Heart right ventricle (tissue), 16 donors: ENCODE data around the gene SLC22A13. TPM values are rescaled to one million over a fixed set of nuclear protein-coding genes. Genes with fewer than 3 reads are reported as not detected.
A peak's percentile ranks its signal among the peaks of the same experiment; 100 is the strongest.

Experiments
- ATAC-seq, 8 donors: fragments of 200-7000 bp; cut with Tn5 transposase; one replicate each; pipeline ENCODE4 v1.9.1; 2020; ENCODE audit warnings: mild to moderate bottlenecking in 8 of 8, moderate library complexity in 8 of 8, moderate number of reproducible peaks in 1 of 8
- DNase-seq, 2 donors: peaks; one replicate each; pipeline ENCODE4 v3.0.0-alpha.2; 2020
- H3K27ac ChIP-seq, 10 donors: fragments of 200-600 bp; sonication (generic) in 2 of 10; one replicate each; pipeline versions ENCODE4 v1.5.0 to v1.8.0; 2020 to 2022; ENCODE audit warnings: mild to moderate bottlenecking in 3 of 10
- H3K27me3 ChIP-seq, 7 donors: fragments of 200-600 bp; one replicate each; pipeline ENCODE4 v1.8.0; 2021 to 2022; ENCODE audit warnings: mild to moderate bottlenecking in 2 of 7
- H3K36me3 ChIP-seq, 9 donors: fragments of 200-600 bp; sonication (generic) in 1 of 9; one replicate each; pipeline versions ENCODE4 v1.5.0 to v1.8.0; 2020 to 2022; ENCODE audit warnings: mild to moderate bottlenecking in 2 of 9
- H3K4me1 ChIP-seq, 9 donors: fragments of 200-600 bp; sonication (generic) in 1 of 9; one replicate each; pipeline versions ENCODE4 v1.5.0 to v1.8.0; 2020 to 2022; ENCODE audit warnings: mild to moderate bottlenecking in 4 of 9
- H3K4me3 ChIP-seq, 10 donors: fragments of 200-600 bp; sonication (generic) in 2 of 10; one replicate each; pipeline versions ENCODE4 v1.5.0 to v1.8.0; 2020 to 2022; ENCODE audit warnings: mild to moderate bottlenecking in 7 of 10, moderate library complexity in 2 of 10
- H3K9me3 ChIP-seq, 11 donors: fragments of 200-600 bp in 10 of 11; sonication (generic) in 2 of 11; one replicate each; pipeline versions ENCODE4 v1.5.0 to v1.8.0; 2013 to 2022; ENCODE audit warnings: mild to moderate bottlenecking in 2 of 11, control low read depth in 1 of 11, moderate library complexity in 1 of 11
- CTCF ChIP-seq, 9 donors: fragments of 200-600 bp; sonication (generic) in 2 of 9; IDR thresholded peaks; one replicate each; pipeline versions ENCODE4 v1.5.0 to v1.8.0; 2021 to 2022; ENCODE audit warnings: antibody characterized with exemption in 9 of 9, mild to moderate bottlenecking in 5 of 9, moderate library complexity in 1 of 9
- WGBS, 2 donors: extraction: QIAGEN DNeasy Blood & Tissue Kit; methylation state at CpG; one replicate each; pipeline ENCODE4 v1.1.7; 2013; ENCODE audit warnings: inconsistent platforms in 1 of 2; 5-methylcytosine and 5-hydroxymethylcytosine counted together
- intact Hi-C, 10 donors: fragments of 100-400 bp; cut with DNase I; formaldehyde crosslinking; loops; one replicate each; pipeline versions ENCODE4 v1.11.1 to v1.14.2; 2022
- polyA plus RNA-seq, 2 donors: library from polyadenylated mRNA; stranded (reverse); fragments of 200-250 nt; gene quantifications; one replicate each; pipeline ENCODE4 v1.2.3, GENCODE V29; 2013
- total RNA-seq, 10 donors: library from RNA; stranded (reverse); fragmentation: NEBNext Ultra II Directional in 3 of 10; extraction: Animal tissue kit (Norgen Biotek cat#: 25700) in 3 of 10; gene quantifications; one replicate each; pipeline versions ENCODE4 v1.2.1 to v1.2.4, GENCODE V29; 2021 to 2023
- donor health status: Arrhythmogenic right ventricular cardiomyopathy.
- donor health status: ischemic (EF 13 %, LVEDD 7.1; RV severe dilation, severe dysfunction).
- donor health status: healthy with polysubstance abuse.
- donor health status: DM: no; HTN: yes; CAD: no.
- donor health status: DM: no; HTN: no; CAD: no.
- donor health status: ischemic (EF 25% LVEDD 6.9; RV normal size, moderate dysfunction).
- donor health status: ischemic (EF 25% LVEDD 5.7; RV mildly dilated, moderate dysfunction).
- donor health status: healthy.
- donor health status: DM: yes; HTN: yes; CAD: no.
- donor health status: Ischemic cardiomyopathy.
- donor health status: ischemic (EF 35%, LVEDD 5.7; RV mildly dilated, moderate dysfunction).
- donor health status: nonischemic (EF 11% LVEDD 7.7; RV severe dilation, severe dysfunction).
- donor health status: DM: yes; HTN: yes; CAD: no.
- donor health status: PGD.
- donor health status: ischemic (EF 29% LVEDD 5.4; RV normal size, mild dysfunction).
- donor health status: nonischemic (EF 23%, LVEDD 6.1; RV moderate dilation, normal function).

Gene SLC22A13
- total and polyA plus RNA-seq, 12 donors: 0.03 to 0.49 (median 0.25) TPM; not detected in 4

- DNase-seq (no peak), ATAC-seq (peak; percentile 34 to 92 (median 77))
- H3K36me3 ChIP-seq: peaks cover 0 to 8% (median 0%) of the 10 kb centered on the region in 9 donors
- no peak for TF ChIP-seq CTCF (IDR thresholded peaks at IDR 0.05)
- H3K4me1 ChIP-seq: peaks cover 0 to 17% (median 13%) of the 10 kb centered on the region in 9 donors
- H3K27me3 ChIP-seq: no peaks in the 10 kb centered on the region
- WGBS, 2 donors: 0% methylated on average over 1 of the region's 1 CpG
- H3K27ac ChIP-seq: peak overlapping the region in 1 of 10 donors; percentile 36
- H3K9me3 ChIP-seq: no peaks in the 10 kb centered on the region
- intact Hi-C loops: no loop called here
- H3K4me3 ChIP-seq: no peak overlapping the region
Measured at GRCh38 chr3:38264353-38264771, 1.2 kb upstream of the SLC22A13 start.

- peak in 4 of 8 donors; percentile 27 to 65 (median 62) for ATAC-seq
Measured at GRCh38 chr3:38264779-38265178, 833 bp upstream of the SLC22A13 start.

GRCh38 chr3:38266810-38267209, 1.2 kb downstream of the SLC22A13 start:
- Histone ChIP-seq H3K27ac (no peak overlapping the region), H3K27me3 (no peaks in the 10 kb centered on the region), H3K4me3 (no peak overlapping the region), H3K36me3 (no peaks in the 10 kb centered on the region), H3K4me1 (peaks cover 0 to 17% (median 13%) of the 10 kb centered on the region in 9 donors), H3K9me3 (no peaks in the 10 kb centered on the region)
- 91 to 96% methylated on average over 1 of the region's 1 CpG for WGBS, 2 donors
- intact Hi-C loops: no loop called here
- ATAC-seq (no peak), DNase-seq (no peak)
- TF ChIP-seq CTCF (IDR thresholded peaks at IDR 0.05): no peak

More at GRCh38 chr3:38264779-38265178, 833 bp upstream of the SLC22A13 start:
- Histone ChIP-seq H3K9me3 (no peaks in the 10 kb centered on the region), H3K4me1 (peaks cover 0 to 17% (median 13%) of the 10 kb centered on the region in 9 donors), H3K27ac (peak overlapping the region in 1 of 10 donors; percentile 36), H3K4me3 (no peak overlapping the region), H3K36me3 (peaks cover 0 to 8% (median 0%) of the 10 kb centered on the region in 9 donors), H3K27me3 (no peaks in the 10 kb centered on the region)
- intact Hi-C loops: no loop called here
- TF ChIP-seq CTCF (IDR thresholded peaks at IDR 0.05): no peak
- 48 to 60% methylated on average over 1 of the region's 1 CpG for WGBS, 2 donors
- DNase-seq: no peak

- ATAC-seq (no peak), DNase-seq (no peak)
- Histone ChIP-seq H3K27ac (no peak overlapping the region), H3K27me3 (no peaks in the 10 kb centered on the region), H3K36me3 (no peaks in the 10 kb centered on the region), H3K4me1 (peaks cover 0 to 17% (median 13%) of the 10 kb centered on the region in 9 donors), H3K4me3 (no peak overlapping the region), H3K9me3 (no peaks in the 10 kb centered on the region)
- TF ChIP-seq CTCF (IDR thresholded peaks at IDR 0.05): no peak
- 72% methylated on average over 2 of the region's 2 CpGs for WGBS, 2 donors
- intact Hi-C loops: no loop called here
Measured at GRCh38 chr3:38267662-38268061, 2.0 kb downstream of the SLC22A13 start.
